Ovary (tissue), 9 donors: Measurements from ENCODE around the gene PXN. TPM values are rescaled to one million over a fixed set of nuclear protein-coding genes. Genes with fewer than 3 reads are reported as not detected.

Experiments
- DNase-seq, 5 donors: peaks; one replicate each; pipeline ENCODE4 v3.0.0-alpha.2; 2019 to 2020
- H3K27ac ChIP-seq, 2 donors: fragments of 200-600 bp; one replicate each; pipeline versions ENCODE4 v1.5.1 to v1.8.0; 2019 to 2022
- H3K27me3 ChIP-seq: fragments of 200-600 bp; one replicate; pipeline ENCODE4 v1.8.0; 2022
- H3K36me3 ChIP-seq: fragments of 200-600 bp; sonication (generic); one replicate; pipeline ENCODE4 v1.5.1; 2019
- H3K4me1 ChIP-seq: one replicate; pipeline ENCODE4 v1.8.1; 2013; ENCODE audit warnings: mild to moderate bottlenecking, moderate library complexity; ENCODE audit not compliant: insufficient read depth
- H3K4me3 ChIP-seq: fragments of 200-600 bp; sonication (generic); one replicate; pipeline ENCODE4 v1.5.1; 2017
- H3K9me3 ChIP-seq, 2 donors: fragments of 200-600 bp in 1 of 2; sonication (generic) in 1 of 2; one replicate each; pipeline versions ENCODE4 v1.5.1 to v1.8.1; 2013 to 2019; ENCODE audit warnings: mild to moderate bottlenecking in 1 of 2, moderate library complexity in 1 of 2
- EP300 ChIP-seq: sonication (generic); formaldehyde crosslinking; IDR thresholded peaks from one replicate; pipeline ENCODE4 v1.6.1; 2017; ENCODE audit warnings: antibody characterized with exemption
- POLR2A ChIP-seq: fragments of 450-650 bp; IDR thresholded peaks from one replicate; pipeline ENCODE4 v1.6.1; 2017; ENCODE audit warnings: antibody characterized with exemption, mild to moderate bottlenecking, moderate library complexity
- WGBS, 3 donors: extraction: QIAGEN DNeasy Blood & Tissue Kit in 1 of 3; methylation state at CpG; one replicate each; pipeline versions ENCODE4 v1.1.5 to v1.1.7; 2013 to 2017; 5-methylcytosine and 5-hydroxymethylcytosine counted together
- intact Hi-C, 4 donors: fragments of 100-400 bp; cut with DNase I; formaldehyde crosslinking; loops; one replicate each; pipeline versions ENCODE4 v1.11.0 to v1.15.1; 2022 to 2023
- polyA plus RNA-seq, 2 donors: library from polyadenylated mRNA; stranded (reverse); fragments of 200-250 nt in 1 of 2; fragments of 350-450 nt in 1 of 2; fragmentation: Illumina TruSeq in 1 of 2; extraction: RNeasy Lipid Tissue Mini Kit (QIAGEN cat#74804) in 1 of 2; gene quantifications; one replicate each; pipeline ENCODE4 v1.2.3, GENCODE V29; 2013 to 2014
- total RNA-seq, 7 donors: library from RNA; depleted of rRNA in 2 of 7; stranded (reverse); fragments of >200 nt in 2 of 7; fragmentation: NEBNext Ultra II Directional in 3 of 7; extraction: Animal tissue kit (Norgen Biotek cat#: 25700) in 3 of 7; gene quantifications; one replicate each; pipeline versions ENCODE4 v1.1.0 to v1.2.4, GENCODE V29; 2016 to 2023
- TF ChIP-seq, protein P1 (sequence below), 3 donors: fragments of 450-650 bp in 2 of 3; fragments of 200-600 bp in 1 of 3; IDR thresholded peaks; one replicate each; pipeline versions ENCODE4 v1.5.1 to v1.8.0; 2016 to 2022; ENCODE audit warnings: antibody characterized with exemption in 3 of 3, mild to moderate bottlenecking in 1 of 3
- donor health status: DM: no; HTN: no; CAD: no; lungs with moderate emphysema.
- donor health status: DM: no; HTN: no; CAD: no.
- donor health status: Bipolar disorder and iron deficiency.
- donor health status: DM: yes; HTN: yes; CAD: no.
- donor health status: DM: no; HTN: no; CAD: no.
- donor health status: DM: yes; HTN: yes; CAD: no.

The PXN gene
- total and polyA plus RNA-seq, 9 donors, result 25.0 to 78.0 (median 44.7) TPM

DNA sequence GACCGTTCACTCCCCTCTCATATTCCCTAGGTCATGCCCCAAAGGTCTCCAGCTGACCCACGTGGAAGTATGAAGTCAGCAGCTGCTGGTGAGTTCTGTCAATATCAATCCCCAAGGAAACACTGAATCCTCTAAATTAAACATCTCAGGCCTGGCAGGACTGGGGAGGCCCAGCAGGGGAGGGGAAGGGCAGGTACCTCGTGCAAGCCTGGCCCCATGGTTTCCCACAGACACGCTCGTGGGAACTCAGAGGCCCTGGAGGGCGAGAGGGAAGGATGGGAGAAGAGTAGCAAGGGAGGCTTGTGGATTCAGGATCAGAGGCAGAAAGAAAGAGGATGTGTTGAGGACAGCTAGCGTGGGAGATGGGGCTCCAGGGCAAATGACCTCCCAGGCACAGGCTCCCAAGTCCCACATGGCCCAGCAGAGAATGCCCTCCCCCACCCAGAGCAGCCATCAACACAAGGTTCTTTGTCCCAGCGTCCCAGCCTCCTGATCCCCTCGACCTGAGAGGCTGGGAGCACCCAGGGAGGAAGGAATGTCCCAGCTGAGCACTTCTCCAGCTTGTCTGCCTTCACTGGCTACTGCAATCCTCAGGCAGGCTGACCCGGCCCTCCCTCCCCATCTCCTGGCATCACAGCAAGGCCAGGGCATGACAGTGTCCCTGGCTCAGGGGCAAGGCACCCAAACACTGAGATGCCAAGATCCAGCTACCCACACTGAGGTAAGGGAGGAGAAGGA lies 44.5 kb downstream of the PXN start:
- 71 to 77% (median 76%) methylated on average over 10 of the region's 10 CpGs for WGBS, 3 donors
- H3K9me3 ChIP-seq, result no peaks in the 10 kb centered on the region
- H3K27me3 ChIP-seq, result no peaks in the 10 kb centered on the region
- no peak overlapping the region for H3K27ac ChIP-seq
- no peaks in the 10 kb centered on the region for H3K36me3 ChIP-seq
- no peaks in the 10 kb centered on the region for H3K4me1 ChIP-seq
- intact Hi-C loops, result no loop called here
- TF ChIP-seq EP300, result no peak
- no peak for TF ChIP-seq POLR2A
- TF ChIP-seq, protein P1, sequence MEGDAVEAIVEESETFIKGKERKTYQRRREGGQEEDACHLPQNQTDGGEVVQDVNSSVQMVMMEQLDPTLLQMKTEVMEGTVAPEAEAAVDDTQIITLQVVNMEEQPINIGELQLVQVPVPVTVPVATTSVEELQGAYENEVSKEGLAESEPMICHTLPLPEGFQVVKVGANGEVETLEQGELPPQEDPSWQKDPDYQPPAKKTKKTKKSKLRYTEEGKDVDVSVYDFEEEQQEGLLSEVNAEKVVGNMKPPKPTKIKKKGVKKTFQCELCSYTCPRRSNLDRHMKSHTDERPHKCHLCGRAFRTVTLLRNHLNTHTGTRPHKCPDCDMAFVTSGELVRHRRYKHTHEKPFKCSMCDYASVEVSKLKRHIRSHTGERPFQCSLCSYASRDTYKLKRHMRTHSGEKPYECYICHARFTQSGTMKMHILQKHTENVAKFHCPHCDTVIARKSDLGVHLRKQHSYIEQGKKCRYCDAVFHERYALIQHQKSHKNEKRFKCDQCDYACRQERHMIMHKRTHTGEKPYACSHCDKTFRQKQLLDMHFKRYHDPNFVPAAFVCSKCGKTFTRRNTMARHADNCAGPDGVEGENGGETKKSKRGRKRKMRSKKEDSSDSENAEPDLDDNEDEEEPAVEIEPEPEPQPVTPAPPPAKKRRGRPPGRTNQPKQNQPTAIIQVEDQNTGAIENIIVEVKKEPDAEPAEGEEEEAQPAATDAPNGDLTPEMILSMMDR (IDR thresholded peaks at IDR 0.05), result no peak
- H3K4me3 ChIP-seq, result no peak overlapping the region
- DNase-seq, result no peak

DNA sequence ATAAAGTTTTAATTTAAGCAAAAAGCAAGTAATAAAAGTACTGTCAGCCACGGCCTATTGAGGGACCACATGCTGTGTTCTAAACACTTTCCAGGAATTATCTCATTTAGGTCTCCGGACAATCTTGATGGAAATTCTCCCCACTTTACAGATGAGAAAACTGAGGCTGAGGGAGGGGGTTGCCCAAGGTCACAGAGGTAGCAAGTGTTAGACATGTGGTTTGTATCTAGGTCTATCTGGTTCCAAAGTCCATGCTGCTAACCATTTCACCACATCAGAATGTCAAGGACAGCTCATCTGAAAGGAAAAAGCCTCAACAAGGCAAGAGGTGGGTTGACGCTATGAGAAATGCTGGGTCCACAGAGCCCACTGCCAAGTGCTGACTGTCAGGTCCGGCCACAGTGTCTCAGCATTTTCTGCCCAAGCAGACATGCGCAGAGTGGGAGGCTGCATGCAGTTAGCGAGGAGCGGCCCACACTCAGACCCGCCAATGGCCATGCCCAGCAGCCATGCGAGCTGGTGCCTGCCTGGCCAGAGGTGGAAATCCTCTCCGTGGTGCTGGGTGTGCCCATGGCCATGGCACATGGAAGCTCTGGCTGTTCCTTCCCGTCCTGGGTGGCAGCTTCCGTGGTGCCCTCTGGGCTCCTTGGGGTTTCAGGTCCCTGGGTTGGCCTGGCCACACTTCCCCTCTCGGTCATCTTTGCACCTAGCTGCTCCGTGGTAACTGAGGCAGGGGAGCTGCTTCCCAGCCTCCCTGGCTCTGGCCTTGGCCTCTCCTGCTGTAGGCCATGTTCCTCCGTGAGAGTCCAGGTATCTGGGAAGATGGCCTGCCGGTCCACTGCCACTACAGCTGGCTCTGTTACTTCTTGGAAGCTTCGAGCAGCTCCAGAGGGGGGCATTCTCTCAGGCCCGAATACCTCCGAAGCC lies 46.6 kb downstream of the PXN start:
- Histone ChIP-seq H3K27me3 (no peaks in the 10 kb centered on the region), H3K9me3 (no peaks in the 10 kb centered on the region), H3K4me3 (no peak overlapping the region), H3K27ac (no peak overlapping the region), H3K4me1 (no peaks in the 10 kb centered on the region), H3K36me3 (no peaks in the 10 kb centered on the region)
- WGBS, 3 donors, result 84 to 92% (median 87%) methylated on average over 17 to 19 of the region's 19 CpGs
- TF ChIP-seq POLR2A, result no peak
- no peak for DNase-seq
- intact Hi-C loops, result no loop called here

DNA sequence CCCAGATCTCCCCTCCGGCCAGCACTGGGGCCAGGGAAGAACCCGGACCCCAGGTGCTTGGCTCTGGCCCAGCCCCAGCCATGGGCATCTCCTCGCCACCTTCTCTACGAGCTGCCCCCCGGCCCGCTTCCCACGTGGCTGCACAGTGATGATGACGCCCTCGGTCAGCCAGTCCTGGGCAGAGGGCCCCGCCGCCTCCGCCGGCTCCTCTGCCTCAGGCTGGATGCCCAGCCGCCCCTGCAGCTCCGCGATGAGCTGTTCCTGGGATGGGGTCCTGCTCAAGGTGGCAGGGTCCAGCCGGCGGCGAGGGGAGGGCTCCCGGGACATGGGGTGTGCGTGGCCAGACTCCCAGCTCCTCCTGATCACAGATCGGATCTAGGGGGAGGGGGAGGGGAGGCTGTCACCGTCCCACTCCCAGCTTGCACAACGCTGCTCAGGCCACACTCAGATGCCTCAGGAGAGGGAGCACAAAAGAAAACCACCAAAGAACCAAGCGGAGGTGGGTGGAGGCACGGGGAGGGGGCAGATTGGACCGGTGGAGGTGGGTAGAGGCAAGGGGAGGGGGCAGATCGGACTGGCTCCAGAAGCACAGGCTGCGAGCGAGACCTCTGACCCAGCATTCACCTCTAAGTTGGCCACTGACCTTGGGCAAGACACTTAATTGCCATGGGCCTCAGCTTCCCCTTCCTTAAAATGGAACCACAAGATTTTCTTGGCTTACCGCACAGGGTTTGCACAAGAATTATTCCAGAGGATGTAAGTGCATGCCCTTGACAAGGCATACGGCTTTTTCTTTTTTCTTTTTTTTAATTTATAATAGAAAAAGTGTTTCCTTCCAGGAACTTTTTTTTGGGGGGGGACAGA lies 48.6 kb downstream of the PXN start:
- TF ChIP-seq EP300 (no peak), POLR2A (no peak)
- TF ChIP-seq, protein P1 (IDR thresholded peaks at IDR 0.05), result no peak
- Histone ChIP-seq H3K27me3 (no peaks in the 10 kb centered on the region), H3K9me3 (no peaks in the 10 kb centered on the region), H3K36me3 (no peaks in the 10 kb centered on the region), H3K4me3 (no peak overlapping the region), H3K4me1 (no peaks in the 10 kb centered on the region), H3K27ac (no peak overlapping the region)
- no peak for DNase-seq
- 76 to 81% (median 79%) methylated on average over 32 of the region's 32 CpGs for WGBS, 3 donors
- intact Hi-C loops, result no loop called here

DNA sequence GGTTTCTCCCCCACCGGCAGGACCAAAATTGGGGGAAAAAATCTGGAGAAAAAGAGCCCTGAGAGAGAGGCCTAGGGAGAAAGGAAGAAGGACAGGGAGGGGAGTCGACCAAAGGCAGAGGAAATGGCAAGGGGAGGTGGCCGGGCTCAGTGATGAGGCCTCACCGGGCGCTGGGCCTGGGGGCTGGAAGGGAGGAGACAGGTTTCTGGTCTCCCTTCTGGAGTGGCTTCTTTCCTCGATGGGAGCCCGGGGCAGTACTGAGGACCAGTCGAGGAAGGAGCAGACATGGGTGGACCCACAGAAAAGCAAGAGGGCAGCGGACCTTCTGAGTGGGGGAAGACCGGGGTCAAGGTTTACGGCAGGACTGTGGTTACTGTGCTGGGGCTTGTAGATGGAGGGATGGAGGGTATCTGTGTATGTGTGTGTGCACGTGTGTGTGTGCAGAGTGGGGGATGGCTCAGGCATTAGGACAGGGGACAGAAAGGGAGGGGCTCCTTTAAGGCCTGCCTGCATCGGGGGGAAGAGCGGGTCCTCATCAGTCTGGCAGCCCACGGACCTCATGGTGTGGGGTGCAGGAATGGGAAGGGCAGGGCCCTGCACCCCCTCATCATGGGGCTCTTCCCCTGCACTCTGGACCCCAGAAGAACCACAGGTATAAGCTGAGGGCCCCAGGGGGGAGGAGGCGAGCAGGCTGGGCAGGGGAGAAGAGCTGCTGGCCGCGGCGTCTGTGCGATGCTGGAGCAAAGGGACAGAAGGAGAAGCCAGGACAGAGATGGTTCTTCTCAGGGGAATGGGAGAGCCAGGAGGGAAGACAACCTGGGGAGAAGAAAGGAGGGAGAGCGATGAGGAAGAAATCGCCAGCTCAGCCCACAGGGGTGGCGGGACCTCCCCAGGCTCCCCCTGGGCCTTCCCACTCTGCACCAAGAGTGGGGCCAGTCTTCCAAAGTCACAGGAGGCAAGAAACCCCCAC lies 49.5 kb downstream of the PXN start:
- intact Hi-C loops, result no loop called here
- no peaks in the 10 kb centered on the region for H3K27me3 ChIP-seq
- no peak overlapping the region for H3K27ac ChIP-seq
- no peaks in the 10 kb centered on the region for H3K4me1 ChIP-seq
- TF ChIP-seq, protein P1 (IDR thresholded peaks at IDR 0.05), result no peak
- TF ChIP-seq EP300 (no peak), POLR2A (no peak)
- no peak overlapping the region for H3K4me3 ChIP-seq
- H3K36me3 ChIP-seq, result no peaks in the 10 kb centered on the region
- no peak for DNase-seq
- 73 to 77% (median 75%) methylated on average over 23 of the region's 23 CpGs for WGBS, 3 donors
- H3K9me3 ChIP-seq, result no peaks in the 10 kb centered on the region
